HG02759 (cell line): ENCODE data around the gene LRATD1.

Source experiments
- ATAC-seq: cut with Tn5 transposase; IDR thresholded peaks from one replicate; pipeline ENCODE4 v1.9.1; 2021; ENCODE audit warnings: mild to moderate bottlenecking, moderate library complexity; ENCODE audit not compliant: unreplicated experiment

LRATD1 gene

DNA sequence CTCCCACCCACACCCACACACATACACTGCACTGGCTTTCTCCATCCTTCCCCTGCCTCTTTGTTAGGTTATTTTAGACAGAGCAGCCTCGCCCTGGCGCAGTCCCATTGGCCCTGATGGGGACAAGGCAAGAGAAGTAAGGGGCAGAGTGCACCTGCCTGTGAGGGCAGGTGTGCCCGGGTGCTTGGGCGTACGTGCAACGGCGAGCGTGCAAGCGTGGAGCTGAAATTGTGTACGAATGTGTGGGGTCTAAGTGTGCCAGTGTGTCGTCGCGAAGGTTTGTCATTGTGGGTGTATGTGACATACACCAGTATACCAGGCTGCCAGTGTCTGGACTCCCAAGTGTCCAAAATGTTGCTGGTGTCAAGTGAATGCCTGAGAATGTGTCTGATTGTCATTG is 544 bp downstream of the LRATD1 start:
- no peak for ATAC-seq

DNA sequence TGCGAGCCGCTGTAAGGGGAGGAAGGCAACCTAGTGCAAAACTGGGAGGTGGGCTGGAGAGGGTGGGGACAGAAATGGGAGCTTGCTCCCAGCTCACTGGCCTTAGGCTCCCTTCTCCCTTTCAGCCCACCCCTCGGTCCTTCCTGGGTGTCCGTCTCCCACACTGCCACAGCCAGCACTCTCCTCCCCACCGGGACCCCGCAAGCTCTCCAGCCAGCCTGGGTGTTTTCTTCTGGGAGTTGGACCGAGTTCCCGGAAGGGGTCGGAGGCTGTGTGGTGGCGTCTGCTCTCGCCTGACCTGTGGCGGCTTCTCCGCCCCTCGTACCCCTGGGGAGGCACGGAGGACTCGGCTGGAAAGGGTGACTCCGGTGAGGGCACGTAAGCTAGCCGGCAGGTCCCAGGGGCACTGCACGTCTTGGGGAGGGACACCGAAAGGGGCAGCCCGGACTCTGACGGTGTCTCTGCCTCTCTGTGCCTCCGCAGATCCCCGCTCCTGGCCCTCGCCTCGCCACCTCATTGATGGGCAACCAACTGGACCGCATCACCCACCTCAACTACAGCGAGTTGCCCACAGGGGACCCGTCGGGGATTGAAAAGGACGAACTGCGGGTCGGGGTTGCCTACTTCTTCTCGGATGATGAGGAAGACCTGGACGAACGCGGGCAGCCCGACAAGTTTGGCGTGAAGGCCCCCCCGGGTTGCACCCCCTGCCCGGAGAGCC is 1.1 kb downstream of the LRATD1 start:
- no peak for ATAC-seq

DNA sequence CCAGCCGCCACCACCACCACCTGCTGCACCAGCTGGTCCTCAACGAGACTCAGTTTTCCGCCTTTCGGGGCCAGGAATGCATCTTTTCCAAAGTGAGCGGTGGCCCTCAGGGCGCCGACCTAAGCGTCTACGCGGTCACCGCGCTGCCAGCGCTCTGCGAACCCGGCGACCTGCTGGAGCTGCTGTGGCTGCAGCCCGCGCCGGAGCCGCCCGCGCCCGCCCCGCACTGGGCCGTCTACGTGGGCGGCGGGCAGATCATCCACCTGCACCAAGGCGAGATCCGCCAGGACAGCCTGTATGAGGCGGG is 1.6 kb downstream of the LRATD1 start:
- ATAC-seq, result no peak

DNA sequence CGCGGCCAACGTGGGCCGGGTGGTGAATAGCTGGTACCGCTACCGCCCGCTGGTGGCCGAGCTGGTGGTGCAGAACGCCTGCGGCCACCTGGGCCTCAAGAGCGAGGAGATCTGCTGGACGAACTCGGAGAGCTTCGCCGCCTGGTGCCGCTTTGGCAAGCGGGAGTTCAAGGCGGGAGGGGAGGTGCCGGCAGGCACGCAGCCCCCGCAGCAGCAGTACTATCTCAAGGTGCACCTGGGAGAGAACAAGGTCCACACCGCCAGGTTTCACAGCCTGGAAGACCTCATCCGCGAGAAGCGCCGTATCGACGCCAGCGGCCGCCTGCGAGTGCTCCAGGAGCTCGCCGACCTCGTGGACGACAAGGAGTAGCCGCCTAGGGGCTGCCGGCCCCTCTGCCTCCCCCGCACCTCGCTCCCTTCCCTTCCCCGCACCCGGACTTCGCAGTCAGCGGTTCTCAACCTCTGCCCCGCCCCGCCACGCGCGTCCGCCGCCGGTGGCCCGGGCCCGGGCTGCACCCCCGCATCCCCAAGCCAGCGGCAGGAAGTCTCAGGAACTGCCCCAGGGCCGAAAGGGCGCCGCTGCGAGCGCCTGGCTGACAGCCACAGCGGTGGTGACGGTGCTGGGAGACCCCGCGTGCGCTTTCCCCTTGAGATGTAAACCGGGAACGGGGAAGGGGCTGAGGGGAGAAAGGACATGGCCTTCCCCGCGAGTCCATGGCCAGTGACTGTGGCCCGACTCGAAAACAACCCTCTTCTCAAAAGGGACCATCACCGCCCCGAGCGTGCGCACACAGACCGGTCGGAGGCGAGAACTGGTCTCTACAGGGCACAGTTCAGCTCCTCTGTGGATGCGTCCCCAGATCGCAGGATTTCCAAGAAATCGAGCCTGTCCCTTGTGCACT is 2.2 kb downstream of the LRATD1 start:
- ATAC-seq, result peak; percentile 73

DNA sequence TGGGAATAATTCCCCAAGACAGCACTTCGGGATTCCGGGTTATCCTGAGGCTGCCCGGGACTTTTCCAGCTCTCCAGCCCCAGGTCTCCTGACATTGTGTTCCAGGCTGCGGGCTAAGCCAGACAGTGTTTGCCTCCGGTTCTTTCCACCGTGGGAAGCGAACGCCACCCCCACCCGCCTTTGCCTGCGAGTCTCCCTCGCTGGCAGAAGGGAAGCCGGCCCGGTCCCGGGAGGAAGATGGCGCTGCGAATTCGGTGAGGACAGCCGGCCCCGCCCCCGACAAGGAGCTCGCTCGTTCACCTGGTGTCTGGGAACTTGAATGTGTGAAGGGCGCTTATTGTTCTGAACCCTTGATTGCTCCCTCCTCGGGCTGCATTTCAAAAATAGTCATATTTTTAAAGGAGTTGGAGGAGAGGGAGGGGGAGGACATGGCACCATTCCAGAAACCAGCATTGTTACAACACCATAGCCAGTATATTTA is 2.9 kb downstream of the LRATD1 start:
- no peak for ATAC-seq

DNA sequence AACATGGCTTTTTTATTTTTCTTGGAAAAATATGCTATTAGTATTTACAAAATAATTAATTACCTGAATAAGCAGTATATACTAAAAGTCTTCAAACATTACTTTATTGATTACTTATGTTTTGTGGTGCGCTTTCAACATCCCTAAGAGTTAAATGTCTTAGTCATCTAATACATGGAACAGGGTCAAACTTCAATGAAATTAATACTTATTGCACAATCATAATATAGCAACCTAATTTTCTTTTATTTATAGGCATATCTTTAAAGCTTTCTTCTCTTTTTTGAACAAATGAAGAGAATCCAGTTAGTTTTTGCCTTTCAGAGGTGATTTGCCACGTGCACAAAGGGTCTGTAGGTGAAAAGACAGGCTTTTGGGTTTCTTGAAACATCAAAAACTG is 6.0 kb downstream of the LRATD1 start:
- ATAC-seq, result no peak

DNA sequence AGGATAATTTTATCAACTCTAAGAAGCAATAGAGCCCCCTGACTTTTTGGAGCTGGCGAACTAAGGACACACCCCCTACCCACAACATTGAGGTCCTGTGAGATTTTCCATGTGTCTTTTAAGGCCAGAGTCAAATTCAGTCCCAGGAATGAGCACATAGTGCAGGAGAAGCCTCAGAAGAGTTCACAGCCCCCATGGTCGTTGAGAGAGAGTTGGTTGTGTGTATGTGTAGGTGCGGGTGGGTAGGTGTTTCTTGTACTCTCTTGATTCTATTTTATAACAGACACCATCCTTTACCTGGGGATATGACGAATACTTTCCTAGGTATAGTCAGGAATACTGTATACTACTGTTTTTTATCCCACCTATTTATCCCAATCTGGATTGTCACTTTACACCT is 8.6 kb downstream of the LRATD1 start:
- no peak for ATAC-seq

DNA sequence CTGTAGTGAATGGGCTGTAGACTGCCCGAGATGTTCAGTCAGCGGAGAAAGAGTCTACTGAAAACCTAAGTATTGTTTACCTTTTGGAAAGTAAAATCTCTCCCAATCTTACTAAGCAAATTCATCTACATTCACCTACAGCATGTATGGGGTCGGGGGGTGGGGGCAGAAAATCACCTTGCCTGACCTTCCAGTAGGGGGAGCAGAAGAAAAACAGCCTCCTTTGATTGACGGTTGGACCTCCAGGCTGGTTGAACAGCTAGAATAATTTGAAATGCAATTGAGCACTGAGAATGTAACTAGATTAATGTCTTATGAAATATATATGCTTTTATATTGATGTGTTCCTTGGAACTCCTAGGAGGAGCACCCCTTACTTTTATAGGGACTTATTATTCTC is 10.0 kb downstream of the LRATD1 start:
- no peak for ATAC-seq

DNA sequence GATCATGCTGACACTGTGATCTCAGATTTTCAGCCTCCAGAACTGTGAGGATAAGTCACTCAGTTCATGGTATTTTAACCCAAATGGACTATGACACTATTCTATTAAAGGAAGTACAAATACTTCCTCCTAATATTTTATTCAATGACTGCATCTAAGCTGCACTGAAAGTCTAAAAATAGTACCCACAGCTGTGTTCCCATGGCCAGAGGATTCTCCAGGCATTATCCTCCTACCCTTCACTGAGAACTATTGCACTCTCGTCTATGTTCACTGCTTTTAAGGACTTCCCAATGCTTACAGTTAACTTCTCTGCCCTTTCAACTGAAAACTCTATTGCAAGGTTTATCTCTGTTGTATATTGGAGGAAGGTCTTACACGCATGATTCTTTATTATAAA is 15.2 kb downstream of the LRATD1 start:
- no peak for ATAC-seq

DNA sequence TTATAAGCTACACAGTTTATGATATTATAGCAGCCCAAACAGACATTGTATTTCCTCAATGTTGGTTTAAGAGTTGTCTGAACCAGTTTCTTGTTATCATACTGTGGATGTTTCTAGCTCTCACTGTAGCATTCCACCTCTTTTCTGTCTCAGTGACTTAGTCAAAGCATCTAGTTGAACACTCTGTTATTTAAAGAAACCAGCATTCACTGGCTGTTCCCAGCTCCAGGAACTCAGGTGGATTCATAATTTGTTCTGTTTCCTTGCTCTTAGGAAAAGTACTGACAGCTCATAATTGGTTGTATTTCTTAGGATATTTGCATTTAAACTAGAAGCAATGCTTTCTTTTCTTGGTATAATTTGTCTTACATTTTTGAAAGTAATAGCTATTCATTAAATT is 17.5 kb downstream of the LRATD1 start:
- ATAC-seq, result no peak

DNA sequence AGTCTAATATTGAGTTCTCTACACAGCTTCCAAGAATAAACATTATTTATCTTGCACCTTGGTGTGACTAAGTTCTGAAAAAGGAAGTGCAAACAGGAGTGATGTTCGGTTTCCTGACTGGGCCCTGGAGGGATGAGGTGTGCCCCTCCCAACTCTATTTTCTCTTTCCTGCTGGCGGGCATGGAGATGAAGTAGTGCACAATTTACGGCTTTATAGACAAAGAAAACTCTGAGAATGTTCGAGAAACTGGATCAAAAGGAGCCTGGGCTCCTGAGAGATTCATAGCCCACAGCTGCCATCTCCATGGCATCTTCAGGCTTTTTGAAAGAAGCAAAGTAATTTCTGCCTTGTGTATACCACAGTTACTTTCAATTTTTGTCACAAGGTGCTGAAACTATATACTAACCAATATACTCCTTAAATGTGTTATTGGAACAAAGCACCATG is 22.3 kb downstream of the LRATD1 start:
- peak; percentile 94 for ATAC-seq

DNA sequence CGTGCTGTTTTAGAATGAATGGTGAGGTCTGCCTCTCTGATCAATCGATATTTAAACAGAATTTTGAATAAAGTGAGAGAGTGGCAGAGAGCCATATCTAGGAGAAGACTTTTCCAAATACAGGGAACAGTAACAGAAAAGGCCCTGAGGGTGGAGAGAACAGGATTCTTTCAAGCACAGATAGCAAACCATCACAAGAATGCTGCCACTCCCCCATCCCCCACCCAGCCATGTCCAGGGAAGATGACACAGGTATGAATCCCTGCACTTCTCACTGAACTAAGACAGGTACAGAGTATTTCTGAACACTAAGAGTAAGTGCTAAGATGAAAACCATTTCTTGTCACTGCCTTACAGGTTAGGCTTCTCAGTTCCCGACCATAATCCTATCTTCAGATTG is 23.6 kb downstream of the LRATD1 start:
- no peak for ATAC-seq

DNA sequence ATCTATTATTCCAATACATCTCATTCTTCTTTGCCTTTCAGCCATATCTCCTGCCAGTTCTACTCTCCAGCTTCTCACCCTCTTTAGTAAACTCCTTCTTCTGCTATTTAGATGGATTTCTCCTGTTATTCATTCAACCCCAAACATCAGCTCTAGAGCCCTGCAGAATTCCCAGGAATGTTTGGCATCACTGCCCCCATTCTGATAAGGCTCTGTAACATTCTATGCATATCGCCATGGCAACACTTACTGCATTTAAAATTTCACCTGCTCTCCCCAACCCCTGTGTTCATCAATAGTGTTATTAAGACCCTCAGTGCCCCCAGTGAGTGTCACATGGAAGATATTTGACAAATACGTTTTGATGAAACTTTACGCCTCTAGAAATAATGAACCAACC is 28.6 kb downstream of the LRATD1 start:
- ATAC-seq, result no peak

DNA sequence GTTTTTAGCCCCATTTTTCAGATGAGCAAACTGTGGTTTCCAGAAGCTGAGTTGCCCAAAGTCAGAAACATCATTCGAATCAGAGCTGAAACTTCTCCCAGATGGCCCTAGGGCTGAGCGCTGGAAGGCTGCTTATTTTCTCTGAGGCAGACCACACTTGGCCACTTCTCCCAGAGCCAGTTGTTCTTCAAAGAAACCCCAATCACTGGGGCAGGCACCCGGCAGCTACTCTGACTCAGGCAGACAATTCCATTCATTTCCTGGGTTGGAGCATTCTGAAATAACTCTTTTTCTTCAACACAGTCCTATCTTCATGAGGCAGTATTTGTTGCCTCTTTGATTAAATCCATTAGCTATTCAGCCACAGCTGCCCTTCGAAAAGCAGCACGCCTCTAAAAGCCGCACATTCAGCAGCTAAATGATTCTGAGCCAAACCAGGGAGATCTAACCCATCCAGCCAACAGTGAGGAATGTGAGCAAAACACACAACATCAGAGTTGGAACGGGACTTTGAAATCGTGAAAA is 40.9 kb downstream of the LRATD1 start:
- ATAC-seq, result no peak

DNA sequence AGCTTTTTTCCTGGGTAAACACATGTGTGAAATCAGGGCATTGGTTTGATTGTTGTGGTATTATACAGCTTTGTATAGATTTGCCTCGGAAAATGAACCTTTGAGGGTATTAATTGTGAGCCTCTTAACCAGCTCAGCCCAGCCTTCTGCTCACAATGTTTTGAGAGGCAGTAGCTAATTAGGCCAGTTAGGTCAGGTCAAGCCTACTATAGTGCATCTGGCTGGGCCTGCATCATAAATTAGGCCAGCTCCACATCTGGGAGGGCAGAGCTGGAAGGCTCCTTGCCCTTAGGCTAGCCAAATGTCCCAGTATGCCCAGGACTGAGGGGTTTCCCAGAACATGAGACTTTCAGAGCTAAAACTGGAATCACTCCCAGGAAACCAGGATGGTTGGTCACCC is 43.0 kb downstream of the LRATD1 start:
- no peak for ATAC-seq

DNA sequence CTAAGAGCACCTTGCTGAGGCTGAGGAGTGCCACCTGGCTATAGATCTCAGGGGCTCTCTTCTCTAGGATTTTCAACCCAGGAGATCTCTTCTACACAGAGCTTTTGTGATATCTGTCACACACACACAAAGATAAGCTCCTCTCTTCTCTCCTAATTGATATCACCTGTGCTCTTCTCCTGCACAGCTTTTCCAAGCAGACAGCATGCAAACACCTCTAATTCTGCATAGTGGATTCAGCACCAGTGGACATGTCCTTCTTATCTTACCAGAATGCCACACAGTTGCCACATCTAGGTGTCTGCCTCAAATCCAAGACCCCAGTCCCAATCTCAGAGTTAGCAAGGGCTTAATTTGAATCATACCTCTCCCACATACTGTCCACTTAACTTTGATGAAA is 43.9 kb downstream of the LRATD1 start:
- ATAC-seq, result no peak

DNA sequence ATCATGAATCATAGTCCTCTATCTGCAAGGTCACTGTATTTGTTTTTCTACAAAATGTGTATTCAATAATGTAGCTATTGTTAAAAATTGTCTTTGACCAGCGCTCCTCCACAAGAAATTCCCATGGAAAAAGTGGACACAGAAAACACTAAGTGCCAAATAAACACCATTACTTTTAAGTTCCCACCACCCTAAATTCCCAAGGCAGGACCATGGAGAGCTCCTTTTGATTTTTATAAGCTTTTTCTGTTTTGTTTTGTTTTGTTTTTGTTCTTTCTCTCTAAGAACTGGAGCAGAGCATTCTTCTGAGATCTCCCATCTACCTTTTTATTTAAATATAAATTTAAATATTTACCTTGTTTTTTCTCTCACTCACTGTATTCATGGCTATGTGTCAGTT is 44.5 kb downstream of the LRATD1 start:
- no peak for ATAC-seq

DNA sequence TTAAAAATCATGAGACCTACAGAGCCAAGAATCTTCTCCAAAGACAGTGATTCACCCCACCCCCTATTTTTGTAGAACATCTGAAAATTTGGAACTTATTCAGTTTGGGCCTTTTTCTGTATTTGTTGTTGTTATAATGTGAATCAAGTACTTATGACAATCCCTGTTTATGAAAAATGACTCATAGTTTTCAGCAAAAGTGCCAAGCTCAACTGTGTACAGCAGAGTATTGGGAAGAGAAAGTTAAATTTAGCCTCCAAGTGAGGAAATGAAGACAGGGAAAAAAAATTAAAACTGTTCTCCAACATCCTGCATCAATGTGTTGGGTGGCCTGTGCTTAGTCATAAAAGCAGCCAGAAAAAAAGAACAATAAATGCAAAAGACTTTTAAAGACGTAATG is 46.2 kb downstream of the LRATD1 start:
- ATAC-seq, result no peak

DNA sequence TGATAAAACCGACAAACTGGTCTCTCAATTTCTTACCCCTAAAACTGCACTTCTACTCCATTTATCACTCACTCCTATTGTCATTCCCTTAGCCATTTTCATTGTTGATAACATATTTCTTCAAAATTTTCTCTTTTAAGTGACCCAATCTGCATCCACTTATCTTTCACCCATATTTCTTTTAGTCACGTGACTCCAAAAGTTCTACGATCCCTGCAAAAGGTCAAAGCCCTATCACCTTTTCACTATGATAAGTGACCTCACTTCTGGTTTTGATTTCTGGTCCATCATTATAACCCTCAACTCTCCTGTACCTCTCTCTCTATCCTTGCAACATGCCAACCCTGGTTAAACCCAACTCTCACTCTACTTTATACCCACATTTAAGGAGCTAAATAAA is 49.1 kb downstream of the LRATD1 start:
- ATAC-seq, result no peak
